GM23248 (cell line): ENCODE data around the gene GARIN3. TPM values are rescaled to one million over a fixed set of nuclear protein-coding genes. Genes with fewer than 3 reads are reported as not detected.

Source experiments
- DNase-seq: peaks from one replicate; pipeline ENCODE4 v3.0.0-alpha.2; 2015
- H2AFZ ChIP-seq: fragments of 200-600 bp; sonication (generic); 2 replicates; pipeline ENCODE4 v1.6.1; 2016; ENCODE audit warnings: antibody characterized with exemption
- H3F3A ChIP-seq: fragments of 200-600 bp; sonication (generic); 2 replicates; pipeline ENCODE4 v1.6.1; 2016; ENCODE audit warnings: mild to moderate bottlenecking, antibody characterized with exemption, mixed run types; ENCODE audit not compliant: insufficient read depth
- H3K27ac ChIP-seq: fragments of 200-600 bp; sonication (generic); 2 replicates; pipeline ENCODE4 v1.5.1; 2016; ENCODE audit warnings: mild to moderate bottlenecking
- H3K27me3 ChIP-seq: fragments of 200-600 bp; sonication (generic); replicated peaks from 2 replicates; pipeline ENCODE4 v1.6.1; 2016; ENCODE audit warnings: mild to moderate bottlenecking; ENCODE audit not compliant: insufficient read depth
- H3K36me3 ChIP-seq: fragments of 200-600 bp; sonication (generic); 2 replicates; pipeline ENCODE4 v1.6.1; 2016; ENCODE audit warnings: low read depth, mild to moderate bottlenecking
- H3K4me1 ChIP-seq: fragments of 200-600 bp; sonication (generic); 2 replicates; pipeline ENCODE4 v1.6.1; 2016; ENCODE audit warnings: mild to moderate bottlenecking; ENCODE audit not compliant: insufficient read depth
- H3K4me2 ChIP-seq: fragments of 200-600 bp; sonication (generic); one replicate; pipeline ENCODE4 v1.6.1; 2016; ENCODE audit warnings: mild to moderate bottlenecking; ENCODE audit not compliant: unreplicated experiment
- H3K4me3 ChIP-seq: fragments of 200-600 bp; sonication (generic); 2 replicates; pipeline ENCODE4 v1.5.1; 2016; ENCODE audit warnings: mild to moderate bottlenecking
- H3K79me2 ChIP-seq: fragments of 200-600 bp; sonication (generic); 2 replicates; pipeline ENCODE4 v1.6.1; 2016; ENCODE audit warnings: mild to moderate bottlenecking; ENCODE audit not compliant: insufficient read depth
- H3K9ac ChIP-seq: fragments of 200-600 bp; sonication (generic); 2 replicates; pipeline ENCODE4 v1.6.1; 2016; ENCODE audit warnings: mild to moderate bottlenecking
- H3K9me2 ChIP-seq: fragments of 200-600 bp; sonication (generic); 2 replicates; pipeline ENCODE4 v1.6.1; 2016; ENCODE audit warnings: mixed run types, mild to moderate bottlenecking, moderate library complexity; ENCODE audit not compliant: insufficient read depth
- H3K9me3 ChIP-seq: fragments of 200-600 bp; sonication (generic); one replicate; pipeline ENCODE4 v1.6.1; 2017; ENCODE audit warnings: low read depth
- H4K20me1 ChIP-seq: fragments of 200-600 bp; sonication (generic); 2 replicates; pipeline ENCODE4 v1.6.0; 2016; ENCODE audit not compliant: insufficient read depth
- EZH2 ChIP-seq: fragments of 200-600 bp; sonication (generic); IDR thresholded peaks from 2 replicates; pipeline ENCODE4 v1.6.1; 2018; ENCODE audit warnings: antibody characterized with exemption, mild to moderate bottlenecking; ENCODE audit not compliant: insufficient read depth, poor library complexity, severe bottlenecking
- EZH2phosphoT487 ChIP-seq: fragments of 200-600 bp; sonication (generic); IDR thresholded peaks from 2 replicates; pipeline ENCODE4 v1.6.1; 2018; ENCODE audit warnings: antibody characterized with exemption, moderate library complexity, mild to moderate bottlenecking, low read depth; ENCODE audit not compliant: insufficient read depth
- WGBS, 2 experiments: methylation state at CpG; one replicate each; pipeline ENCODE4 v1.1.6; 2015 to 2017; ENCODE audit warnings: low lambda C conversion rate in 2 of 2, low coverage in 1 of 2; ENCODE audit errors: missing lambda C conversion rate in 2 of 2; 5-methylcytosine and 5-hydroxymethylcytosine counted together
- in situ Hi-C: fragments of 300-500 bp; cut with MboI; formaldehyde crosslinking; loops from 2 replicates; pipeline ENCODE4 v1.15.0; 2020
- polyA plus RNA-seq: library from polyadenylated mRNA; unstranded; fragments of >200 nt; fragmentation: Nextera tagmentation; extraction: Ambion mirVana; gene quantifications from 2 replicates; pipeline ENCODE4 v1.2.1, GENCODE V29; 2016
- total RNA-seq: library from RNA; depleted of rRNA; stranded (reverse); fragments of >200 nt; shearing (Covaris generic); gene quantifications from 2 replicates; pipeline ENCODE4 v1.2.3, GENCODE V29; 2014

The GARIN3 gene
- total and polyA plus RNA-seq, 2 experiments from 2014 or later: not detected

GRCh38 chr5:157193699-157194424, 27.8 kb upstream of the GARIN3 start:
- Histone ChIP-seq H3K4me2 (no peak overlapping the region), H3K36me3 (no peaks in the 10 kb centered on the region), H3K27ac (no peak overlapping the region), H4K20me1 (no peaks in the 10 kb centered on the region), H2AFZ (no peak overlapping the region), H3K9ac (no peak overlapping the region), H3K27me3 (peaks cover 66% of the 10 kb centered on the region), H3K4me1 (no peaks in the 10 kb centered on the region), H3K4me3 (no peak overlapping the region), H3K79me2 (no peaks in the 10 kb centered on the region), H3K9me2 (no peaks in the 10 kb centered on the region), H3F3A (no peaks in the 10 kb centered on the region), H3K9me3 (no peaks in the 10 kb centered on the region)
- in situ Hi-C loops: no loop called here
- DNase-seq: no peak
- TF ChIP-seq EZH2: no peak
- TF ChIP-seq EZH2phosphoT487: no peak
- WGBS, 2 experiments: 47 to 56% methylated on average over 10 of the region's 10 CpGs

GRCh38 chr5:157189223-157189622, 23.2 kb upstream of the GARIN3 start:
- no peak overlapping the region for H3K4me2 ChIP-seq
- TF ChIP-seq EZH2 (no peak), EZH2phosphoT487 (no peak)
- in situ Hi-C loops: no loop called here
- no peaks in the 10 kb centered on the region for H3K9me2 ChIP-seq
- no peaks in the 10 kb centered on the region for H3F3A ChIP-seq
- no peak overlapping the region for H2AFZ ChIP-seq
- no peak for DNase-seq
- peaks cover 42% of the 10 kb centered on the region for H3K27me3 ChIP-seq
- H3K4me1 ChIP-seq: no peaks in the 10 kb centered on the region
- no peak overlapping the region for H3K9ac ChIP-seq
- no peak overlapping the region for H3K27ac ChIP-seq
- H3K9me3 ChIP-seq: no peaks in the 10 kb centered on the region
- H4K20me1 ChIP-seq: no peaks in the 10 kb centered on the region
- 47 to 51% methylated on average over 7 of the region's 7 CpGs for WGBS, 2 experiments
- H3K4me3 ChIP-seq: no peak overlapping the region
- no peaks in the 10 kb centered on the region for H3K79me2 ChIP-seq
- no peaks in the 10 kb centered on the region for H3K36me3 ChIP-seq

GRCh38 chr5:157188270-157188669, 22.2 kb upstream of the GARIN3 start:
- no peaks in the 10 kb centered on the region for H3K9me2 ChIP-seq
- H3K36me3 ChIP-seq: no peaks in the 10 kb centered on the region
- H3K79me2 ChIP-seq: no peaks in the 10 kb centered on the region
- H2AFZ ChIP-seq: no peak overlapping the region
- peaks cover 41% of the 10 kb centered on the region for H3K27me3 ChIP-seq
- in situ Hi-C loops: no loop called here
- H4K20me1 ChIP-seq: no peaks in the 10 kb centered on the region
- no peaks in the 10 kb centered on the region for H3K4me1 ChIP-seq
- H3K4me2 ChIP-seq: no peak overlapping the region
- TF ChIP-seq EZH2: no peak
- no peak for TF ChIP-seq EZH2phosphoT487
- no peak overlapping the region for H3K27ac ChIP-seq
- H3F3A ChIP-seq: no peaks in the 10 kb centered on the region
- no peak overlapping the region for H3K9ac ChIP-seq
- H3K4me3 ChIP-seq: no peak overlapping the region
- H3K9me3 ChIP-seq: no peaks in the 10 kb centered on the region
- DNase-seq: no peak

GRCh38 chr5:157187046-157187754, 21.1 kb upstream of the GARIN3 start:
- no peak overlapping the region for H3K4me3 ChIP-seq
- H3K9me3 ChIP-seq: no peaks in the 10 kb centered on the region
- in situ Hi-C loops: no loop called here
- peaks cover 41% of the 10 kb centered on the region for H3K27me3 ChIP-seq
- H3K4me1 ChIP-seq: no peaks in the 10 kb centered on the region
- no peak overlapping the region for H3K27ac ChIP-seq
- H2AFZ ChIP-seq: no peak overlapping the region
- no peak overlapping the region for H3K9ac ChIP-seq
- H3K79me2 ChIP-seq: no peaks in the 10 kb centered on the region
- WGBS, 2 experiments: 23 to 33% methylated on average over 5 of the region's 5 CpGs
- no peaks in the 10 kb centered on the region for H3F3A ChIP-seq
- no peaks in the 10 kb centered on the region for H3K9me2 ChIP-seq
- no peak overlapping the region for H3K4me2 ChIP-seq
- no peaks in the 10 kb centered on the region for H3K36me3 ChIP-seq
- TF ChIP-seq EZH2phosphoT487 (no peak), EZH2 (no peak)
- no peaks in the 10 kb centered on the region for H4K20me1 ChIP-seq
- DNase-seq: no peak
